HUES6 (cell line): ENCODE measurements around the gene SYN1.

ENCODE experiments used
- H3K27ac ChIP-seq: 2 replicates; pipeline ENCODE4 v1.7.0; 2013; ENCODE audit warnings: low read depth, mild to moderate bottlenecking, low read length, inconsistent platforms
- H3K27me3 ChIP-seq: 2 replicates; pipeline ENCODE4 v1.6.1; 2013; ENCODE audit warnings: low read length; ENCODE audit not compliant: control insufficient read depth, insufficient read depth
- H3K36me3 ChIP-seq: 2 replicates; pipeline ENCODE4 v1.6.1; 2013; ENCODE audit warnings: low read length; ENCODE audit not compliant: control insufficient read depth, insufficient read depth
- H3K4me1 ChIP-seq: 2 replicates; pipeline ENCODE4 v1.6.1; 2013; ENCODE audit warnings: low read length; ENCODE audit not compliant: control insufficient read depth, insufficient read depth
- H3K4me3 ChIP-seq: 2 replicates; pipeline ENCODE4 v1.5.1; 2013; ENCODE audit warnings: low read depth, low read length
- H3K9ac ChIP-seq: one replicate; pipeline ENCODE4 v1.6.1; 2013; ENCODE audit warnings: mild to moderate bottlenecking, low read length
- H3K9me3 ChIP-seq: 2 replicates; pipeline ENCODE4 v1.6.1; 2013; ENCODE audit warnings: low read depth, low read length; ENCODE audit not compliant: control insufficient read depth, insufficient read depth

The SYN1 gene

DNA sequence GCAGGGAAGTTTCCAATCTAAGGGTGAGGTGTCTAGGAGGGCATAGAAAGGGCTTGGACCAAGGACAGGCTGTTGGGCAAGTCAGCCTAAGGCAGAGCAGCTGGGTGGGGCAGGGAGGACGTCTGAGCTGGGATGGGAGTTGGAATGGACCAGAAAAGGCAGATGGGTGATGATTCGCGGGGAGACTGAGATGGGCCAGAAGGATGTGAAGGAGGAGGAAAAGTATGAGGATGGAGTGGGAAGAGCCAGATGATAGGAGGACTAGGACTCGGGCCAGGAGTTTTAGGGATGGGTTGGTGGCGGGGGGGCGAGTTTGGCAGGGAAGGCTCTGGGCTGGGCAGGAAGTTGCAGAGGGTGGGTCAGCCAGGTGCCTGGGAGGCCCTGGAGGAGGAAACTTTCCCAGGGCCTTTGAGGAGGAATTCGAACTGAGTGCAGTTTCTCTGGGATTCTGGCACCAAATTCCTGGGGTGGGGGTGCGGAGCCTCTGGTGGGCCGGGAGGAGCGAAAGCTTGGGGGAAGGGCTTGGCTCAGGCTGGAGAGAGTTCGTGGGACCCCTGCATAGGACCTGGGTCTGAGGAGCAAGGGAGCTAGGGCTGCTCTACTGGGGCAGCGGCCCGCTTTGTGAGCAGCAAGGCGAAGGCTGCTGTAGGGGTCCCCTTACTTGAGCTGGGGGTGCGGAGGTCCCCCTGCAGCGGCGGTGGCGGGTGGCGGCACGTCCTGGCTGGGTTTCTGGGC, 46.1 kb downstream of the SYN1 start:
- H3K9me3 ChIP-seq: peaks cover 19% of the 10 kb centered on the region; the same call in 1 of the 2 replicates
- no peaks in the 10 kb centered on the region for H3K27me3 ChIP-seq
- H3K9ac ChIP-seq: peak overlapping the region; percentile 94
- peaks cover 32% of the 10 kb centered on the region for H3K36me3 ChIP-seq
- H3K4me3 ChIP-seq: peak overlapping the region; percentile 70
- H3K27ac ChIP-seq: peak overlapping the region; percentile 99
- peaks cover 24% of the 10 kb centered on the region for H3K4me1 ChIP-seq

DNA sequence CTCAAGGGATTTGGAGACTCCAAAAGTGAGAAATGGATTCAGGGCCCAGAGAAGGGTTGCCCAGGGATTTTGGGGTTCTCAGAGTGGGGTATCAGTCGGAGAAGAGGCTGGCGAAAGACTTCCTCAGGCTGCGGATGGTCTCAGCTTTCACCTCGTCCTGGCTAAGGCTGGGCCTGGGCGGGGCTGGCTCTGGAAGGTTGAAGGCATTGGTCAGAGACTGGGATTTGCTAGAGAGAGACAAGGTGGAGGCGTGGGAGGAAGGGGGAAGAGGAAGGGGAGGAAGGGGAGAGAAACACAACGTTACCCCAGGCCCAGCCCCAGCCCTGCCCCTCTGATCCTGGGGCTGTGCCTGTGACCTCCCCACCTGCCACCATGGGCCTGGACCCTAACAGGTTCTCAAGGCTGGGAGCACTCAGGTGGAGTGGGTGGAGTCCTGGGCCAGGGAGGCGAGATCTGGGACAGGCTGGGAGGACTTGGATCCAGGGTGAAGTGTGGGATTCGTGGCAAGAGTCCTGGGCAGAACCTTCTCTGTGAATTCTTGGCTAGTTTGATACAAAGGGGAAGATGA, 46.8 kb downstream of the SYN1 start:
- peak overlapping the region; percentile 47; the same call in 1 of the 2 replicates for H3K27ac ChIP-seq
- peak overlapping the region; percentile 94 for H3K9ac ChIP-seq
- H3K4me3 ChIP-seq: peak overlapping the region; percentile 70; the same call in 1 of the 2 replicates
- H3K9me3 ChIP-seq: peaks cover 20% of the 10 kb centered on the region; the same call in 1 of the 2 replicates
- H3K36me3 ChIP-seq: peaks cover 39% of the 10 kb centered on the region
- no peaks in the 10 kb centered on the region for H3K27me3 ChIP-seq
- peaks cover 24% of the 10 kb centered on the region for H3K4me1 ChIP-seq

DNA sequence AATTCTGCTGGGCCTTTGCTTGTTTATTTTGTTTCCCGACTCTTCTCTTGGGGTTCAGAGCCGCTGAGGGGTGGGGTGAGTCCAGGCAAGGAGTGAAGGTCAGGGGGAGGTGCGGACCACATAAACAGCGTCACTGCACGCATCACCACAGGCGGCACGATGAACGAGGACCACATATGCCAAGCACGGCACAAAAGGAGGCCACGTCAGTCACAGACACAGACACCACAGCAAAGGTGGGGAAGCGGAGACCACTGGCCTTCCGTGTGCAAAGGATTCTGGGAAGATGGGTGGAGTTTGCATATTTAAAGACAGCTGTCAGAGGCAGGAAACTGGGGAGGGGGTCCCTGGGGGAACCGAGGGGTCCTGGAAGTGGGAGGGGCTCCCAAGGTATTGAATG, 47.8 kb downstream of the SYN1 start:
- peaks cover 48% of the 10 kb centered on the region for H3K36me3 ChIP-seq
- peaks cover 20% of the 10 kb centered on the region; the same call in 1 of the 2 replicates for H3K9me3 ChIP-seq
- H3K27me3 ChIP-seq: no peaks in the 10 kb centered on the region
- no peak overlapping the region for H3K9ac ChIP-seq
- H3K4me3 ChIP-seq: no peak overlapping the region
- peaks cover 24% of the 10 kb centered on the region for H3K4me1 ChIP-seq
- H3K27ac ChIP-seq: no peak overlapping the region

DNA sequence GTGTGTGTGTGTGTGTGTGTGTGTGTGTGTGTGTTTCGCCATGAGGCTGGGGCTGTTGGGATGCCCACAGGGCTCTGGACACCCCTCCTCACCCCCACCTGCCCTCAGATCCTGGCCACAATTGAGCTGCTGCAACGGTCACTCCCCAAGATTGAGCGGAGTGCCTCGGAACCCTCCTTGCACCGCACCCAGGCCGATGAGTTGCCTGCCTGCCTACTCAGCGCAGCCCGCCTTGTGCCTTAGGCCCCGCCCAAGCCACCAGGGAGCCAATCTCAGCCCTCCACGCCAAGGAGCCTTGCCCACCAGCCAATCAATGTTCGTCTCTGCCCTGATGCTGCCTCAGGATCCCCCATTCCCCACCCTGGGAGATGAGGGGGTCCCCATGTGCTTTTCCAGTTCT, 48.4 kb downstream of the SYN1 start:
- H3K36me3 ChIP-seq: peaks cover 55% of the 10 kb centered on the region
- H3K27ac ChIP-seq: no peak overlapping the region
- peaks cover 19% of the 10 kb centered on the region; the same call in 1 of the 2 replicates for H3K9me3 ChIP-seq
- peaks cover 24% of the 10 kb centered on the region for H3K4me1 ChIP-seq
- H3K27me3 ChIP-seq: no peaks in the 10 kb centered on the region
- no peak overlapping the region for H3K9ac ChIP-seq
- no peak overlapping the region for H3K4me3 ChIP-seq

DNA sequence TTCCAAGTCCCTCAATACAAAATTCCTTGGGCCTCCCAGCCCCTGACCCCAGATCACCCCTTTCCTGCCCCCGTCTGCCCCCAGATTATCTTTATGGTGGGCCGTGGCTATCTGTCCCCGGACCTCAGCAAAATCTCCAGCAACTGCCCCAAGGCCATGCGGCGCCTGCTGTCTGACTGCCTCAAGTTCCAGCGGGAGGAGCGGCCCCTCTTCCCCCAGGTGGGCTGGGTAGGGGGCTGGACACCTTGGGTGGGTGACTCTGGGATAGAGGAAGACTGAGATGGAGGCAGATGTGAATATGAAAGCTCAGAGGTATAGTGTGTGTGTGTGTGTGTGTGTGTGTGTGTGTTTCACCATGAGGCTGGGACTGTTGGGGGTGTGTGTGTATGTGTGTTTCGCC, 48.9 kb downstream of the SYN1 start:
- Histone ChIP-seq H3K9ac (no peak overlapping the region), H3K27ac (no peak overlapping the region), H3K4me3 (no peak overlapping the region), H3K4me1 (peaks cover 24% of the 10 kb centered on the region), H3K9me3 (peaks cover 18% of the 10 kb centered on the region; the same call in 1 of the 2 replicates), H3K36me3 (peaks cover 57% of the 10 kb centered on the region), H3K27me3 (no peaks in the 10 kb centered on the region)

DNA sequence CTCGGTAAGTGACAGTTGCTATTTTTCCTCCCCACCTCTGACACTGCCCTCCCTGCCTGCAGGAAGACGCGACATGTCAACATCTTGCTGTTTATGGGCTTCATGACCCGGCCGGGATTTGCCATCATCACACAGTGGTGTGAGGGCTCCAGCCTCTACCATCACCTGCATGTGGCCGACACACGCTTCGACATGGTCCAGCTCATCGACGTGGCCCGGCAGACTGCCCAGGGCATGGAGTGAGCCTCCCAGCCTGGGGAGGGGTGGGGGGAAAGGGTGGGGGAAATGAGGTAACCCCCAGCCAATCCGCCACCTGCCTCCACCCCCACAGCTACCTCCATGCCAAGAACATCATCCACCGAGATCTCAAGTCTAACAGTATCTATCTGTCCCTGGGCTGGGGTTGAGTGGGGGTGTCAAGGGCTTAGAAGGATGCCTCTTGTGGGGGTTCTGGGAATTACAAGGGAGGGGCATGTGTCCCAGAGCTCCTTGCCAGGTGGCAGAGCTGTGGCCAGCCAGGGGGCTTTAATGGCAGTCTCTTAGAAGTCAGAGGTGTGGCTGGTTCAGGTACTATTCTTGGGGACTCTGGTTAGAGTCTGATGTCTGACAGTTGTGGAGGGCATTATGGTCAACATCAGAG, 50.9 kb downstream of the SYN1 start:
- Histone ChIP-seq H3K4me3 (no peak overlapping the region), H3K27me3 (no peaks in the 10 kb centered on the region), H3K36me3 (peaks cover 73% of the 10 kb centered on the region), H3K4me1 (peaks cover 13% of the 10 kb centered on the region), H3K9me3 (peaks cover 18% of the 10 kb centered on the region; the same call in 1 of the 2 replicates), H3K9ac (no peak overlapping the region), H3K27ac (no peak overlapping the region)

DNA sequence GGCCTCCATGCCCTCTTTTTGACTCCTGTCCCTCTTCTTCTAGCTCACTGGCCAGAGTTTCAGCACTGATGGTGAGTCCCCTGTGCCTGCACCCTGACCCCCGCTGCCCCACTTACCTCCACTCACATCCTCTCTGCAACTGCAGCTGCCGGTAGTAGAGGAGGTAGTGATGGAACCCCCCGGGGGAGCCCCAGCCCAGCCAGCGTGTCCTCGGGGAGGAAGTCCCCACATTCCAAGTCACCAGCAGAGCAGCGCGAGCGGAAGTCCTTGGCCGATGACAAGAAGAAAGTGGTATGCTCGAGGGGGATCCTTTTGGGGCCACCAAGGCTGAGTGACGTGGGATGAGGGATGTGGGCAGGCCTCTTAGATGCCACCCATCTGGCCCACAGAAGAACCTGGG, 52.8 kb downstream of the SYN1 start:
- 0 out of 2 replicates have a peak, but pooled peaks cover 1% of the 10 kb centered on the region for H3K4me1 ChIP-seq
- H3K27me3 ChIP-seq: no peaks in the 10 kb centered on the region
- H3K9me3 ChIP-seq: peaks cover 12% of the 10 kb centered on the region; the same call in 1 of the 2 replicates
- peaks cover 82% of the 10 kb centered on the region for H3K36me3 ChIP-seq
- no peak overlapping the region for H3K4me3 ChIP-seq
- H3K9ac ChIP-seq: no peak overlapping the region
- H3K27ac ChIP-seq: no peak overlapping the region

DNA sequence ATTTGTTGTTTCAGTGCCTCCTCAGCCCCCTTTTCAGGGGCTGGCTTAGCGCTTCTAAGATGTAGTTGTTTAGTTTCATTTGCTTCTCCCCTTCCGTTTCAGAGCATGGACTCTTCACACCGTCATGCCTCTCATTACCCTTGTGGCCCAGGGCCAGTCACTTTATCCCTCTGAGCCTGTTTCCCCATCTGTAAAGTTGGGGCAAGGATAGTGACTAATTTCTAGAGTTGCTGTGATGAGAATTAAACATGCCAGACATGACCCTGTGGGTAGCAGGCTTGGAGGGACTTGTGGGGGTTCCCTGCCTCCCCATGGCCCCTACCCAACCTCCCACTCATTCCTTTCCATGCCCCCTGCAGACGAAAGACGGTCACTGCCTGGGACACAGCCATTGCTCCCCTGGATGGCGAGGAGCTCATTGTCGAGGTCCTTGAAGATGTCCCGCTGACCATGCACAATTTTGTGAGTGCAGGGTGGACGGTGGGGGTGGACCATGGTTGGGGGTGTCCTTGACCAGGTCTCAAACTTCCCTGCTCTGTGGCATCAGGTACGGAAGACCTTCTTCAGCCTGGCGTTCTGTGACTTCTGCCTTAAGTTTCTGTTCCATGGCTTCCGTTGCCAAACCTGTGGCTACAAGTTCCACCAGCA, 55.1 kb downstream of the SYN1 start:
- Histone ChIP-seq H3K27ac (no peak overlapping the region), H3K36me3 (peaks cover 59% of the 10 kb centered on the region), H3K9ac (no peak overlapping the region)

DNA sequence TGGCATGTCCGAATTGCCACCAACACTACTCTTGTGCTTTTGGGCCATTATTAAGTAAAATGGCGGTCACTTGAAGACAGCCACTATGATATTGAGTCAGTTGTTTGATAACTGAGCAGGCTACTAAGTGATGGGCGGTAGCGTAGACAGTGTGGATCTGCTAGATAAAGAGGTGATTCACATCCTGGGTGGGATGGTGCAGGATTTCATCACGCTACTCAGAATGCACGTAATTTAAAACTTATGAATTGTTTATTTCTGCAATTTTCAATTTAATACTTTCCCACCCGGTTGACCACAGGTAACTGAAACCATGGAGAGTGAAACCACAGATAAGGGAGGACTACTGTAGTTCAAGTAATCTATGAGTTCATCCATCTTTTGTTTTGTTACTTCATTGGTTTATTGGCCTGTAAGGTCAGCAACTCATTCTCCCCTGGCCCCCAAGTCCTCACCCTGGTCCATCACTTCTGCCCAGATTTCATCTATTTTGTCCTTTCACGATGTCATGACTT, 55.8 kb downstream of the SYN1 start:
- Histone ChIP-seq H3K4me1 (peaks cover 8% of the 10 kb centered on the region; the same call in 1 of the 2 replicates), H3K9me3 (peaks cover 7% of the 10 kb centered on the region; the same call in 1 of the 2 replicates), H3K4me3 (no peak overlapping the region), H3K27me3 (no peaks in the 10 kb centered on the region), H3K9ac (no peak overlapping the region), H3K36me3 (peaks cover 53% of the 10 kb centered on the region), H3K27ac (no peak overlapping the region)

More for the DNA sequence above, 55.1 kb downstream of the SYN1 start:
- peaks cover 8% of the 10 kb centered on the region; the same call in 1 of the 2 replicates for H3K4me1 ChIP-seq
- H3K4me3 ChIP-seq: no peak overlapping the region
- peaks cover 7% of the 10 kb centered on the region; the same call in 1 of the 2 replicates for H3K9me3 ChIP-seq
- H3K27me3 ChIP-seq: no peaks in the 10 kb centered on the region

DNA sequence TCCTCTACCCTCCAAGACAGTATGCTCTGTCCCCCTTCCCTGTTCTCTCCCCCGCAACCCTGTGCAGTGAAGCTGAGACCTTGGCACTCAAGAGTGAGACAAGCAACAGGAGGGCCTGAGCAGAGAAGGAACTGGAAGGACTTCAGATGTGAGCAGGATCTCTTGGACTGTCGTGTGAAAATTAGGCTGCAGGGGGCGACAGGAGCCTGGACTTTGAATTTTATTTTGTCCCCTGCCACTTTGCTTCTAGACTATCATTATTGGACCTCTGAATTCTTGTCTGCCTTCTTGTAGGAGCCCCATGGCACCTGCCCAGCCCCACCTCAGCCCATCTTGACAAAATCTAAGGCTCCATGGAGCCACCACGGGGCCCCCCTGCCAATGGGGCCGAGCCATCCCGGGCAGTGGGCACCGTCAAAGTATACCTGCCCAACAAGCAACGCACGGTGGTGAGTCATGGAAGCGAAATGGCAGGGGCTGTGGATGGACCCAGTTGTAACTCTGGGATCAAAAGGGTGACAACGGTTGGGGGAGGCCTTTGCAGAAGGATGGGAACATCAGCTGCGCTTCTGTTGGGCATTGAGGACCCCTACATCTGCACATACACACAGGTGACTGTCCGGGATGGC, 56.9 kb downstream of the SYN1 start:
- H3K36me3 ChIP-seq: peaks cover 43% of the 10 kb centered on the region
- H3K9me3 ChIP-seq: peaks cover 5% of the 10 kb centered on the region; the same call in 1 of the 2 replicates
- H3K4me1 ChIP-seq: peaks cover 8% of the 10 kb centered on the region; the same call in 1 of the 2 replicates
- no peak overlapping the region for H3K27ac ChIP-seq
- no peaks in the 10 kb centered on the region for H3K27me3 ChIP-seq
- no peak overlapping the region for H3K9ac ChIP-seq
- no peak overlapping the region for H3K4me3 ChIP-seq
